ENCODE results near the gene SNX25. TPM values are rescaled to one million over a fixed set of nuclear protein-coding genes. Genes with fewer than 3 reads are reported as not detected.

SNX25 gene
- polyA plus RNA-seq, 1 donor (not counting 4 experiments of a cell fraction or from before 2014, with no cell fraction given): 5.0 TPM

DNA sequence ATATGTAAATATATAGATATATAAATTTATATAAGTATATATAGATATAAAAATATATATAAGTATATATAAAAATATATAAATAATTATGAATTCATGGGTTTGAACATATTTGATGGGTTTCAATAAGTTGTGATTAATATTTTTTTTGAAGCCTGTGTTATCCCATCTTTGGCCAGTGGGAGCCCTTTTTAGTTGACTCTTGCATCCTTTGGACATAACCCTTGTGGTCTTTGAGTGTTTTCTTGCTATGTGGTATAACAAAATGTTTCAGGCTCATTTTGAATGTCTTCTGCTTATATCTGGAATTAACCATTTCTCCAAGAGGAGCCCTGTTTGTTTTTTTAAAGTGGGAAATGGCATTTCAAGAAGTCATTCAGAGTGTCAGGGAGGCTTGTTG, 15.2 kb downstream of the SNX25 start:
- H3K4me1 ChIP-seq (ENCODE audit: control insufficient read depth, extremely low read depth, insufficient read depth, low read length): peaks cover 5% of the 10 kb centered on the region
- no peaks in the 10 kb centered on the region for H3K9me3 ChIP-seq (ENCODE audit: control insufficient read depth, low read depth, low read length)
- no peaks in the 10 kb centered on the region for H3K79me2 ChIP-seq (ENCODE audit: control insufficient read depth, insufficient read depth, low read length)
- no peak overlapping the region for H3K4me3 ChIP-seq (ENCODE audit: control insufficient read depth in 2 of 3, extremely low read depth in 1 of 3, insufficient read depth in 2 of 3, low read depth in 1 of 3, low read length in 3 of 3)
- dilution Hi-C loops (cut with MboI; ENCODE audit: extremely low pct_ligation_motif_present, low sequenced_read_pairs): no loop called here
- no peak for DNase-seq (ENCODE audit: low read depth, low spot score)
- no peak overlapping the region for H2AFZ ChIP-seq (ENCODE audit: control insufficient read depth, low read length)
- H3K9me1 ChIP-seq (ENCODE audit: control insufficient read depth, extremely low read depth, insufficient read depth, low read length): no peaks in the 10 kb centered on the region
- H3K9ac ChIP-seq (ENCODE audit: control insufficient read depth, extremely low read depth, insufficient read depth, low read length): no peak overlapping the region
- FAIRE-seq: no peak
- H3K4me2 ChIP-seq (ENCODE audit: control insufficient read depth, extremely low read depth, insufficient read depth, low read depth, low read length): no peak overlapping the region
- H3K27ac ChIP-seq (ENCODE audit: control insufficient read depth, insufficient read depth, low read length): no peak overlapping the region
- H4K20me1 ChIP-seq (ENCODE audit: control insufficient read depth, extremely low read depth, insufficient read depth, low read length): peaks cover 2% of the 10 kb centered on the region
- no peaks in the 10 kb centered on the region for H3K27me3 ChIP-seq (ENCODE audit: control insufficient read depth, extremely low read depth, insufficient read depth, low read length)
- no peaks in the 10 kb centered on the region for H3K36me3 ChIP-seq (ENCODE audit: control insufficient read depth in 2 of 2, extremely low read depth in 1 of 2, insufficient read depth in 2 of 2, low read length in 2 of 2)
- TF ChIP-seq, protein P1, sequence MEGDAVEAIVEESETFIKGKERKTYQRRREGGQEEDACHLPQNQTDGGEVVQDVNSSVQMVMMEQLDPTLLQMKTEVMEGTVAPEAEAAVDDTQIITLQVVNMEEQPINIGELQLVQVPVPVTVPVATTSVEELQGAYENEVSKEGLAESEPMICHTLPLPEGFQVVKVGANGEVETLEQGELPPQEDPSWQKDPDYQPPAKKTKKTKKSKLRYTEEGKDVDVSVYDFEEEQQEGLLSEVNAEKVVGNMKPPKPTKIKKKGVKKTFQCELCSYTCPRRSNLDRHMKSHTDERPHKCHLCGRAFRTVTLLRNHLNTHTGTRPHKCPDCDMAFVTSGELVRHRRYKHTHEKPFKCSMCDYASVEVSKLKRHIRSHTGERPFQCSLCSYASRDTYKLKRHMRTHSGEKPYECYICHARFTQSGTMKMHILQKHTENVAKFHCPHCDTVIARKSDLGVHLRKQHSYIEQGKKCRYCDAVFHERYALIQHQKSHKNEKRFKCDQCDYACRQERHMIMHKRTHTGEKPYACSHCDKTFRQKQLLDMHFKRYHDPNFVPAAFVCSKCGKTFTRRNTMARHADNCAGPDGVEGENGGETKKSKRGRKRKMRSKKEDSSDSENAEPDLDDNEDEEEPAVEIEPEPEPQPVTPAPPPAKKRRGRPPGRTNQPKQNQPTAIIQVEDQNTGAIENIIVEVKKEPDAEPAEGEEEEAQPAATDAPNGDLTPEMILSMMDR (optimal IDR thresholded peaks at IDR 0.05 in 1 of 3, IDR thresholded peaks at IDR 0.05 in 1 of 3, conservative IDR thresholded peaks at IDR 0.05 in 1 of 3; ENCODE audit: extremely low read depth in 1 of 3, insufficient read depth in 2 of 3, low read length in 3 of 3): no peak
- no peak for TF ChIP-seq EZH2 (IDR thresholded peaks at IDR 0.05; ENCODE audit: low read length)

DNA sequence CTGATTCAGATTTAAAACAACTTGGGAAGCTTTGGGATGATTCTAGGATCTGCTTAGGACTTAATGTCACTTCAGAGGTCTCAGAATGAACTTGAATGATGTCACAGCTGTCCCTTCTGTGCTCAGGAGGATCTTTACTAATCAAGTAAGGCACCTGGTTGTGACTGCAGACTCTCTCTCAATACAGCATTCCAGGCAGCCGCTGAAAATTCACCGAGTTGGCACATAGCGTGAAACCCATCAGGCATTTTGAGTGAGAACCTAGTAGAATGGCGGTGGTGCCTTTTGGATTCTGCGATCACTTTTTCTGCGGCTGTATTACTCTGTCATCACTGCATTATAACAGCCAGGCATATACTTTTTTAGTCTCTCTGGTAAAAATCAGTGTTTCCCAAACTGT, 16.5 kb downstream of the SNX25 start:
- H4K20me1 ChIP-seq (ENCODE audit: control insufficient read depth, extremely low read depth, insufficient read depth, low read length): peaks cover 2% of the 10 kb centered on the region
- no peak overlapping the region for H3K4me2 ChIP-seq (ENCODE audit: control insufficient read depth, extremely low read depth, insufficient read depth, low read depth, low read length)
- no peak overlapping the region for H3K27ac ChIP-seq (ENCODE audit: control insufficient read depth, insufficient read depth, low read length)
- no peak overlapping the region for H3K4me3 ChIP-seq (ENCODE audit: control insufficient read depth in 2 of 3, extremely low read depth in 1 of 3, insufficient read depth in 2 of 3, low read depth in 1 of 3, low read length in 3 of 3)
- no peak for FAIRE-seq
- no peak overlapping the region for H3K9ac ChIP-seq (ENCODE audit: control insufficient read depth, extremely low read depth, insufficient read depth, low read length)
- H3K79me2 ChIP-seq (ENCODE audit: control insufficient read depth, insufficient read depth, low read length): no peaks in the 10 kb centered on the region
- TF ChIP-seq, protein P1 (optimal IDR thresholded peaks at IDR 0.05 in 1 of 3, IDR thresholded peaks at IDR 0.05 in 1 of 3, conservative IDR thresholded peaks at IDR 0.05 in 1 of 3; ENCODE audit: extremely low read depth in 1 of 3, insufficient read depth in 2 of 3, low read length in 3 of 3): no peak
- no peak for TF ChIP-seq EZH2 (IDR thresholded peaks at IDR 0.05; ENCODE audit: low read length)
- no peak for DNase-seq (ENCODE audit: low read depth, low spot score)
- H2AFZ ChIP-seq (ENCODE audit: control insufficient read depth, low read length): no peak overlapping the region
- no peaks in the 10 kb centered on the region for H3K9me3 ChIP-seq (ENCODE audit: control insufficient read depth, low read depth, low read length)
- H3K9me1 ChIP-seq (ENCODE audit: control insufficient read depth, extremely low read depth, insufficient read depth, low read length): no peaks in the 10 kb centered on the region
- no peaks in the 10 kb centered on the region for H3K36me3 ChIP-seq (ENCODE audit: control insufficient read depth in 2 of 2, extremely low read depth in 1 of 2, insufficient read depth in 2 of 2, low read length in 2 of 2)
- H3K27me3 ChIP-seq (ENCODE audit: control insufficient read depth, extremely low read depth, insufficient read depth, low read length): no peaks in the 10 kb centered on the region
- dilution Hi-C loops (cut with MboI; ENCODE audit: extremely low pct_ligation_motif_present, low sequenced_read_pairs): no loop called here
- peaks cover 5% of the 10 kb centered on the region for H3K4me1 ChIP-seq (ENCODE audit: control insufficient read depth, extremely low read depth, insufficient read depth, low read length)
